ENCODE results near the gene ATP6V1F.

ATP6V1F gene

DNA sequence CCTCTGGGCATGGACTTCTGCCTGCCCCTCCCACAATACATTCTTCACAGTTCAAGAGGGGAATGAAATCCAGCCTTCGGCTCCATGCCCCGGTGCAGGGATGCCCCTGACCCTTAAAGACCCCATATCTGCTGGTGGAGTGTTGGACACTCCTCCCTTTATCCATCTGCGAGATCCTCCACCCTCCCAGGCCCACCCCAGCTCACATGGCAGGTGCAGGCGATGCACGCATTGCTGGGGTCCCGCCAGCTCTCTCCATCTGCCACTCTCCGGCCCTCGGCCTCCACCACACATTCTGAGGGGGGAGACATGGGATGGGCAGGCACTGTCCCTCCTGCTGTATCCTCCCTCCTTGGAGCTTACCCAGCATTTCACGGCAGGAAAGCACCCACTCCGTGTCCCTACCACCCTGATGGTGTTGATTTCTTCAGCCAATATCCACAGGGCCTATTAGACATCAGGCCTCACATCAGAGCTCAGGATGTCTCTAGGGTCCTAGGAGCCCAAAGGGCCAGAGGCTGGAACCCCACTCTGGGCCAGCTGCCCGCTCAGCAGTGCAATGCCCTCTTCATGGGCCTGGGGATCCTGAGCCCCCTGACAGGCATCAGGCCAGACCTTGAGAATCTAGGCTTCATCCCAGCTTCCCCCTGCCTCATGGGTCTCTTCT, 18.3 kb downstream of the ATP6V1F start:
- no peak overlapping the region for H3K4me3 Mint-ChIP-seq
- H3K4me1 Mint-ChIP-seq: no peaks in the 10 kb centered on the region
- peaks cover 2% of the 10 kb centered on the region for H3K36me3 Mint-ChIP-seq (ENCODE audit: insufficient read depth)
- DNase-seq (ENCODE audit: low spot score in 2 of 2) (no peak), ATAC-seq (replicated peaks; ENCODE audit: extremely low read depth, poor library complexity, severe bottlenecking) (no peak)
- H3K27ac Mint-ChIP-seq (ENCODE audit: low read depth): no peak overlapping the region
- H3K9me3 Mint-ChIP-seq: no peaks in the 10 kb centered on the region
- H3K27me3 Mint-ChIP-seq: no peaks in the 10 kb centered on the region

DNA sequence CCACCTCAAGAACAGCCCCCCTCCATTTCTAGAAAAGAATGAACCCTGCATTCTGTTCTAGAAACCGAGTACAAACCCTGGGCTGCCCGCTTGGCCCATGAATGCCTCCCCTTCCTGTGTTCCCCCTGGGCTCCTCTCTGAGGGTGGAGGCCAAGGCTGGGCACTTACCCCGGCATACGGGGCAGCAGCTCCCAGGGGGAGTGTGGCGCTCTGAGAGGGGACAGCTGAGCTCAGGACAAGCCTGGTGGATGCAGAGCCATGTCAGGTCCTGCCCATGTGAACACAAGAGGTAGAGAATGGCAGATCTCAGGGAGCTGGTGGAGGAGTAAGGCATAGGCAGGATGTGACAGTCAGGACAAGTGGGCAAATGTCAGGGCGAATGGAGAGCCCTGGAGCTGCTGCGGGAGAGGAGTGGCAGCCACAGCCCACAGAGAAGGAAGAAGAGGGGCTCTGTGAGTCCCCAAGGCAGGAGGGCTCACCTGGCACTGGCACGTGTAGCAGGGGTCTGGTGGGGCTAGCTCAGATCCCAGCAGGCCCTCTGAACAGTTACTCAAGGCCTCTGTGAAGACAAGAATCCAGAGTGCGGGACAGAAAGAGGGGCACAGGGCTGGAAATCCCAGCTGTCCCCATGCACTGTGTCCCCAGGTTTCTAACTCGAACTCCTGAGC, 18.9 kb downstream of the ATP6V1F start:
- ATAC-seq (replicated peaks; ENCODE audit: extremely low read depth, poor library complexity, severe bottlenecking) (no peak), DNase-seq (ENCODE audit: low spot score in 2 of 2) (no peak)
- no peak overlapping the region for H3K27ac Mint-ChIP-seq (ENCODE audit: low read depth)
- H3K9me3 Mint-ChIP-seq: no peaks in the 10 kb centered on the region
- H3K27me3 Mint-ChIP-seq: no peaks in the 10 kb centered on the region
- no peak overlapping the region for H3K4me3 Mint-ChIP-seq
- peaks cover 2% of the 10 kb centered on the region for H3K36me3 Mint-ChIP-seq (ENCODE audit: insufficient read depth)
- no peaks in the 10 kb centered on the region for H3K4me1 Mint-ChIP-seq

DNA sequence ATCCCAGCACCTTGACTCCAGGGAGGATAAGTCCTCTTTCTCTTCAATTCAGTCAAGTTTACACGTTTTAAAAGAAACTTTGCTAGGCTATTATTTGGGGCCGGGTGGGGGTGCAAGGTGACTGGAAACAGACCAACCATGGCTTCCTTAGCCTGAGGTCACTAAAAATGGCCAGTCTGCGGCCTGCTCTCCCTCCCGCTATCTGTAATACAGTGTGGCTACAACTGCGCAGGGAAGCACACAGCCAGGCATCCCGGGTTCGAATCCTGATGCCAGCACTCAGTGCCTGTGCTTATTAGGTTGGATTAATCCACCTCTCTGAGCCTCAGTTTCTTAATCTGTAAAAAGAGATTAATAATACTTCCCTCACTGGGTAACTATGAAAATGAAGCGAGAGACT, 19.5 kb downstream of the ATP6V1F start:
- H3K4me3 Mint-ChIP-seq: no peak overlapping the region
- DNase-seq (ENCODE audit: low spot score in 2 of 2) (no peak), ATAC-seq (replicated peaks; ENCODE audit: extremely low read depth, poor library complexity, severe bottlenecking) (no peak)
- peaks cover 2% of the 10 kb centered on the region for H3K36me3 Mint-ChIP-seq (ENCODE audit: insufficient read depth)
- no peaks in the 10 kb centered on the region for H3K9me3 Mint-ChIP-seq
- no peaks in the 10 kb centered on the region for H3K27me3 Mint-ChIP-seq
- H3K27ac Mint-ChIP-seq (ENCODE audit: low read depth): no peak overlapping the region
- H3K4me1 Mint-ChIP-seq: no peaks in the 10 kb centered on the region

DNA sequence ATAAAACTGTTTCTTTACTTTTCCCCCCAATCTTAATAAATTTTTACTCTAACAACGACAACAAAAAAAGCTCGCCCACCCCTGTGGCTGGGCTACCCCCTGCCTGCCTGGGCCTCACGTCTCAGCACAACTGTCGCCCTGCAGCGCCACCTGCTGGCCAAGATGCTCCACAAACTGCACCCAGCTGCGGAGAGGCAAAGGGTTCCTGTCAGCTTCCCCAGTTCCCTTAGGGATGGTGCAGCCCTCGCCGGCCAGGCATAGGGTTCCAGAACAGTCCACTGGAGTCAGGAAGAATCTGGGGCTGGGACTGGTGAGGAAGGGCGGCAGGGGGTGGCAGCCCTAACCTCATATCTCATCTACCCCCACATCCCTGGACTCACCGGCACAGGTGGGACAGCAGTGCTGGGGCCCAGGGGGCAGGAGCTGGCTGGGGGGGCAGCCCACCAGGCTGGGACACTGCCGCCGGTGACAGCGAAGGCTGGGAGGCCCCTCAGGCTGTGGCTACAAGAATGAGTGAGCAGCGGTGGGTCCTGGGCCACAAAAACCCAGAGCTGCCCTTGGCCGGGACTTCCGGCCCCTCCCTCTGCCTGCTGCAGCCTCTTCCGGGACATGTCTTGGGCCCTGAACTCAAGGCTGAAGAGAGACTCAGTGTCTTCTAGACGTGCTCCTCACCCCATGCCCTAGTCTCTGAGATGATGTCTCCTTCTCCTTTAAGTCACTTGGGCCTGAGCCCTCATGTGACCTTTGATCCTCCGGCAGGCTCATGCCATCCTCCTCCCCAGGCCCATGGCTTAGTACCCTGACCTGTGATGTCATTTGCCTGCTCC, 21.2 kb downstream of the ATP6V1F start:
- H3K27ac Mint-ChIP-seq (ENCODE audit: low read depth): no peak overlapping the region
- H3K4me3 Mint-ChIP-seq: peak overlapping the region; percentile 19
- H3K36me3 Mint-ChIP-seq (ENCODE audit: insufficient read depth): no peaks in the 10 kb centered on the region
- no peaks in the 10 kb centered on the region for H3K9me3 Mint-ChIP-seq
- no peaks in the 10 kb centered on the region for H3K27me3 Mint-ChIP-seq
- ATAC-seq (replicated peaks; ENCODE audit: extremely low read depth, poor library complexity, severe bottlenecking) (peak; percentile 76), DNase-seq (ENCODE audit: low spot score in 2 of 2) (peak; percentile 77 to 89)
- no peaks in the 10 kb centered on the region for H3K4me1 Mint-ChIP-seq

DNA sequence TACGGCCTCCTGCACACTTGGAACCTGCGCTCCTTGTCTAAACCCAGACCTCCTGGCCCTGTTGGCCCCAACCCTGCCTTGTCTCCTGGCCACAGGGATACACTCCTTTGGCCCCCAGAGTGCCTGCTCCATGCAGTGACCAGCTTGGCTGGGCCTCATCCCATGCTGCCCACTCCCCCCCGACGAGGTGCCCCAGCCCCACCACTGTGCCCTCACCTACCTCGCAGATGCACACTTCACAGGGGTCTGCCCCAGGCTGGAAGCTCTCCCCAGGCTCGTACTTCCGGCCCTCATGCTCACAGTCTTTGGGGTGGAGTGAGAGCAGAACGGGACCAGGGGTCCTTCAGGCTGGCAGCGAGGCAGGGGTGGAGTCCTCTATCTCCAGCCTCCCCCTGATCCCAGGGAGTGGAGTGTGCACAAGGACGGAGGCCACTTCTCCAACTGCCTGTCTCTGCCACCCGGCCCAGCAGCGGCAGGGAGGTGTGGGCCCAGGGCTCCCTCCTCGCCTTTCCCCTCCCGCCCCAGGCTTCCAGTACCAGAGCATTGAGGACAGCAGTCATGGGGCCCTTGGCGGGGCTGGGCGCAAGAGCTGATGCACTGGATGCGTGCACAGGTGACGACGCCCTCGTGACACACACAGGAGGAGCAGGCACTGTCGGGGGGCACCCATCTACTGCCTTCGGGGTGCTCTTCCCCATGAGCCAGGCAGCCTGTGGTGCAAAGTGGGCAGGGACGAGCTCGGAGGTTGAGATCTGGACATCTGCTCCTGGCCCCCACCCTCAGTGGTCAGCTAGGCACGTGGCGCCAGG, 22.1 kb downstream of the ATP6V1F start:
- H3K9me3 Mint-ChIP-seq: no peaks in the 10 kb centered on the region
- DNase-seq (ENCODE audit: low spot score in 2 of 2): no peak
- H3K4me1 Mint-ChIP-seq: no peaks in the 10 kb centered on the region
- H3K27ac Mint-ChIP-seq (ENCODE audit: low read depth): no peak overlapping the region
- H3K27me3 Mint-ChIP-seq: no peaks in the 10 kb centered on the region
- no peaks in the 10 kb centered on the region for H3K36me3 Mint-ChIP-seq (ENCODE audit: insufficient read depth)
- no peak for ATAC-seq (replicated peaks; ENCODE audit: extremely low read depth, poor library complexity, severe bottlenecking)
- H3K4me3 Mint-ChIP-seq: peak overlapping the region; percentile 19

DNA sequence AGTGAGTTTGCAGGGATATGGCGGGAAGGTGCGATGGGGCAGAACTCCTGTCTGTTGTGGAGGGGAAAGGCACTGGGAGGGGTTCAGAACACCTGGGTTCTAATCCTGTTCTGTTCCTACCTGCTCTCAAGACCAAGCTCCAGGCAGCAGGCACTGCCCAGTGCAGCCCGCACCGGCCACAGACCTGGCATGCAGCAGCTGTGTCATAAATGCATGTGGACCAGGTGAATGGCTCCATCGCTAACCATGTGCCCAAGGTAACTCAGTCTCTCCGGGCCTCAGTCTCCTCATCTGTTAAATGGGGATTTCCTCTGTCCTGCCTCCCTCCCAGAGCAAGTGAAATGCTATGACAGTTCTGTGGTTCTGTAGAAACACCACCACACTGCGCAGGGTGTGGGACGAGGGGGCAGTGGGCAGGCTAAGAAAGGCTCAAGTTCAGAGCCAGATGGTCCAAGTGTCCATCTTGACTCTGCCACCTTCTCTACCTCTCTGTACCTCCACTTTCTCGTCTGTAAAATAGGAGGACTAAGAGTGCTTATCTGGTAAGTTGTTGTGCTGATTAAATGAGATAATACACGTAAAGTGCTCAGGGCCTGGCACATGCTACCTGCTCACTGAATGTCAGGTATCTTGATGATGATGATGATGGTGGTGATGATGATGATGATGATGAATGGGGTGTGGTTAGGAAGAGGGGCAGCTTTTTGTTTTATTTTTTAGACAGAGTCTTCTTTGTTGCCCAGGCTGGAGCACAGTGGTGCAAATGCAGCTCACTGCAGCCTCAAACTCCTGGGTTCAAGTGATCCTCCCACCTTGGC, 22.9 kb downstream of the ATP6V1F start:
- Mint-ChIP-seq H3K4me1 (no peaks in the 10 kb centered on the region), H3K36me3 (ENCODE audit: insufficient read depth) (no peaks in the 10 kb centered on the region), H3K27ac (ENCODE audit: low read depth) (no peak overlapping the region), H3K9me3 (no peaks in the 10 kb centered on the region), H3K4me3 (no peak overlapping the region), H3K27me3 (no peaks in the 10 kb centered on the region)
- no peak for ATAC-seq (replicated peaks; ENCODE audit: extremely low read depth, poor library complexity, severe bottlenecking)
- no peak for DNase-seq (ENCODE audit: low spot score in 2 of 2)

DNA sequence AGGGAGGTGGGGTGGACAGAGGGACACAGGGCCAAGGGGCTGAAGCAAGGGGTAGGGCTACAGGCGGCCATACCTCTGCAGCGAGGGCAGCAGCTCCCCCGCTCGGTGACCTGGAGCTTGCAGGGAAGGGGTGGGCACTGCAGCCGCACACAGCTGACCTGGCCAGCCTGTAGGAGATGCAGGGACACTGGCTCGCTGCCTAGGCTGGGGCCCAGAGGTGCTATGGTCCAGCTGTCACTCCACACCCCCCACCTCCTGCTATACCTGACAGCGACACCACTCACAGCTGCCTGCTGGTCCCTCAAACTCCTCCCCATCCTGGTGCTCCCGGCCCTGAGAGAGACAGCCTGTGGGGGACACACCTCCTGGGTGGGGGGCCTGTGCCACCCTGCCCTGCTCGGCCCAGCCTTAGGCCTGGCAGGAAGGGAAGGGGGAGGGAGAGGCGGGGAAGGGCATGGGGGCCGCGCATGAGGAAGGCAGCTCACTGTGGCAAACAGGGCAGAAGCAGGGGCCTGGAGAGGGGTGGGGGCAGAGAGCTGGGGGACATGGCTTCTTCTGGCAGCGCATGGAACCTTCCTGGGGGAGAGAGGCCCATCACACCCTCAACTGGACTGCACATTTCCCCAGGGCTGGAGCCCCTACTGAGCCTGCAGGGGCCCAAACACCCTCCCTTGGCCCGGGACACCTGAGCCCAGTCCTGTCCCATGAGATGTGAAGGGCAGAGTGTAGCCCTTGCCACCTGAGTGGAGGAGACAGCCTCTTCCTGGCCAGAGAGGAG, 23.9 kb downstream of the ATP6V1F start:
- no peak for ATAC-seq (replicated peaks; ENCODE audit: extremely low read depth, poor library complexity, severe bottlenecking)
- Mint-ChIP-seq H3K27me3 (no peaks in the 10 kb centered on the region), H3K4me1 (no peaks in the 10 kb centered on the region), H3K9me3 (no peaks in the 10 kb centered on the region), H3K27ac (ENCODE audit: low read depth) (no peak overlapping the region), H3K36me3 (ENCODE audit: insufficient read depth) (no peaks in the 10 kb centered on the region), H3K4me3 (no peak overlapping the region)
- no peak for DNase-seq (ENCODE audit: low spot score in 2 of 2)

DNA sequence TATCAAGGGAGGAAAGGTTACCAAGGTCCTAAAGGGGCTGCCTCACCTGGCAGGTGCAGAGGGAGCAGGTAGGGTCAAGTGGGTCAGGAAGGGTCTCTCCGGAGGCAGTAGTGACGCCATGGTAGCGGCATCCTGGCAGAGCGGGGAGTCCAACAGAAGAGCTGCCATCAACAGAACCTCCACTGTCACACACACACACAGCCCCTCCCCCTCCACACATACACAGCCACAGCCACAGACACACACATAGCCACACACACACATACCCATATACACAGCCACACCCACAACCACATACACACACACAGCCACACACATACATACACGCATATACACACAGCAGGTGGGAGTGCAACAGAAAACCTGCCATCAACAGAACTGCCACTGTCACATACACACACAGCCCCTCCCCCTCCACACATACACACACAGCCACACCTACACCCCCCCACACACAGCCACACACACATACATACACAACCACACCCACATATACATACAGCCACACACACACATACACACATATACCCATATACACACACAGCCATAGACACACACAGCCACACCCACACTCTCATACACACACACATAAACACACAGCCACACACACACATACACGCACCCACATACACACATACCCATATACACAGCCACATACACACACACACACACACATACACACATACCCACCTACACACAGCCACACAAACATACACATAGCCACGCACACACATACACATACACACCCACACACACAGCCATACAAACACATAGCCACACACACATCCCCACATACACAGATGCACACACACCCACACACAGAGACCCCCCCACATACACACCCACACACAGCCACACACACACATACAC, 24.7 kb downstream of the ATP6V1F start:
- Mint-ChIP-seq H3K36me3 (ENCODE audit: insufficient read depth) (no peaks in the 10 kb centered on the region), H3K4me3 (no peak overlapping the region), H3K4me1 (no peaks in the 10 kb centered on the region), H3K27me3 (no peaks in the 10 kb centered on the region), H3K9me3 (no peaks in the 10 kb centered on the region), H3K27ac (ENCODE audit: low read depth) (no peak overlapping the region)
- no peak for ATAC-seq (replicated peaks; ENCODE audit: extremely low read depth, poor library complexity, severe bottlenecking)
- DNase-seq (ENCODE audit: low spot score in 2 of 2): no peak

DNA sequence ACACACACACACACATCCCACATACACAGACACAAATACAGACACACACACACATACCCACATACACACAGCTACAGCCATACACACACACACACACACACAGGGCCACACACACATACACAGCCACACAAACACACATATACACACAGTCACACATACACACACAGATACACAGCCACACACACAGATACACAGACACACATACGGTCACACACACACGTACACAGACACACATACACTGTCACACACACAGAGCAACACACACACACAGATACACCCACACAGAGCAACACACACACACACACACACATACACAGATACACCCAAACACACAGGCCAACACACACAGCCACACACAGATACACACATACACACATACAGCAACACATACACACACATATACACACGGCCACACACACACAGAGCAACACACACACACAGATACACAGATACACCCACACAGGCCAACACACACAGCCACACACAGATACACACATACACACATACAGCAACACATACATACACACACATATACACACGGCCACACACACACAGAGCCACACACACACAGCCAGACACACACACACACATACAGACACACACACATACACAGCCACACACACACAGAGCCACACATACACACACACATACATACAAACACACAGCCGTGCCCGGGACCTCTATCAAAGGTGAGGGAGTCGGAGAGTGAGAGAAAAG, 25.5 kb downstream of the ATP6V1F start:
- no peaks in the 10 kb centered on the region for H3K9me3 Mint-ChIP-seq
- H3K4me3 Mint-ChIP-seq: no peak overlapping the region
- no peaks in the 10 kb centered on the region for H3K27me3 Mint-ChIP-seq
- no peaks in the 10 kb centered on the region for H3K4me1 Mint-ChIP-seq
- H3K36me3 Mint-ChIP-seq (ENCODE audit: insufficient read depth): peaks cover 1% of the 10 kb centered on the region
- no peak for ATAC-seq (replicated peaks; ENCODE audit: extremely low read depth, poor library complexity, severe bottlenecking)
- no peak for DNase-seq (ENCODE audit: low spot score in 2 of 2)
- H3K27ac Mint-ChIP-seq (ENCODE audit: low read depth): no peak overlapping the region

DNA sequence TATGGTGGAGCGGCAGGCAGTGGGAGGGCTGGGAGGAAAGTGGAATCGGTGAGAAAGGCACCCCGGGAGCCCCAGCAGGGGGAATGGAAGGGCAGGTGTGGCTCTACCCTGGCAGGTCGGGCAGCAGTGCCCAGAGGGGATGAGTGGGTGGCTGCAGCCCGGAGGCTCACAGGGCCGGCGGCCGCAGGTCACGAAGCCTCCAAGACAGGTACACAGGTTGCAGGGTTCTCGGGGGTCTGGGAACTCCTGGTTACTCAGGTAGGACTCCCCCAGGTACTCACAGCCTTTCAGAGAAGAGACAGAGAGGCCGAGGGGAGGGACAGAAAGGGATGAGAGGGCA, 26.1 kb downstream of the ATP6V1F start:
- no peak overlapping the region for H3K27ac Mint-ChIP-seq (ENCODE audit: low read depth)
- no peak for ATAC-seq (replicated peaks; ENCODE audit: extremely low read depth, poor library complexity, severe bottlenecking)
- H3K4me1 Mint-ChIP-seq: no peaks in the 10 kb centered on the region
- no peak overlapping the region for H3K4me3 Mint-ChIP-seq
- DNase-seq (ENCODE audit: low spot score in 2 of 2): no peak
- peaks cover 1% of the 10 kb centered on the region for H3K36me3 Mint-ChIP-seq (ENCODE audit: insufficient read depth)
- no peaks in the 10 kb centered on the region for H3K27me3 Mint-ChIP-seq
- no peaks in the 10 kb centered on the region for H3K9me3 Mint-ChIP-seq

All from central memory CD8-positive, alpha-beta T cell (primary cell).